ENCODE measurements around the gene GTF2F1.
"Not testable (repeated sequence)": the region's sequence is repeated elsewhere in the genome, so short reads cannot be mapped to it uniquely, and the experiment has no call there.

The GTF2F1 gene

DNA sequence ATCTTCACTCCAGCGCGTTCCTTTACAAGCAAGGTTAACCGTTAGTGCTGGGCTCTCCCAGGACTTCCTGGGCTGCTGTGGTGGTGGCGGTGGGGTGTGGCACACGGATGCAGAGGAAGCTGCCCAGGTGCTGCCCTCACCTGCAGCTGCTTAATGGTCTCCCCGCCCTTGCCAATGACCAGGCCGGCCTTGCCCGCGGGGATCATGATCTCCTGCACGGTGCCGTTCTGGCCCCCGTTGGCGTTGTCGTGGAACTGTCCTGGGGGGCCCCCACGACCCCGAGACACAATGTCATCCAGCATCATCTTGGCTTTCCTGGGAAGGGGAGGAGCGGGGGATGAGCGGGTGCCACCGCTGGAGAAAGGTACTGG, 25.6 kb upstream of the GTF2F1 start:
- no peak overlapping the region for H3K4me3 ChIP-seq (ENCODE audit: low read depth, low read length)

DNA sequence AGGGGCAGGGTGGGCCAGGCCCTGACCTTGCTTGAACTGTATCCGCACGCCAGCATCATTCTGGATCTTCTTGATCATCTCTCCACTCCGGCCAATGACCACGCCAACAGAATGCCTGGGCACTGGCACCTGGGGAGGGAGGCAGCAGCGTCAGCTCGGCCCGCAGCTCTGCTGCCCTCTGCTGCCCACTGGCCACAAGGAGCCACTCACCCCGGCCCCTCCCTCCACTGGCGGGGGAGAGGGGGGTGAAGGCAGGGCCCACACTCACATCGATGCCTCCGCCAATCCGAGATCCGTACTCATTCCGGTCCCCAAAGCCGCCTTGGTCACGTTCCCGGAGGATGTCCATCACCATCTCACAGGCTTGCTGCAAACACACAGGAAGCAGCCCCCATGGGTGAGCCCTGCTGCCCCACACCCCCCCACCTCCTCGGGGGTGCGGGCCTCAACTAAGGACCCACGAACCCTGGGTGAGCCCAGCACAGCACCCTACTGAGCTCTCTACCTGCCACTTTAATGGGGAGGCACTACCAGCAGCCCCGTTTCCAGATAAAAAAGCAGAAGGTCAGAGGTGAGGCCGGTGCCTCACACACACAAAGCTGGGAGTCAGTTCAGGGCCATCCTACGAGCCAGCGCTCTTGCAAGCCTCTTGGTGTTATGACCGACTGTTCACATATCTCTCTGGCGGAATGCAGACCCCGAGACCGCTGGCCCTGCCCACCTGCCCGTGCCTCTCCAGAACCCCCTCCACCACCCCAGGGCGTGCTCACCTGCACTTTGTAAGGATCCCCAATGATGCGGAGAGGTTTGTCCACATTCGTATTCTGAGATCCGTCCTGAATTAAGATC, 25.0 kb upstream of the GTF2F1 start:
- H3K4me3 ChIP-seq (ENCODE audit: low read depth, low read length), result no peak overlapping the region

DNA sequence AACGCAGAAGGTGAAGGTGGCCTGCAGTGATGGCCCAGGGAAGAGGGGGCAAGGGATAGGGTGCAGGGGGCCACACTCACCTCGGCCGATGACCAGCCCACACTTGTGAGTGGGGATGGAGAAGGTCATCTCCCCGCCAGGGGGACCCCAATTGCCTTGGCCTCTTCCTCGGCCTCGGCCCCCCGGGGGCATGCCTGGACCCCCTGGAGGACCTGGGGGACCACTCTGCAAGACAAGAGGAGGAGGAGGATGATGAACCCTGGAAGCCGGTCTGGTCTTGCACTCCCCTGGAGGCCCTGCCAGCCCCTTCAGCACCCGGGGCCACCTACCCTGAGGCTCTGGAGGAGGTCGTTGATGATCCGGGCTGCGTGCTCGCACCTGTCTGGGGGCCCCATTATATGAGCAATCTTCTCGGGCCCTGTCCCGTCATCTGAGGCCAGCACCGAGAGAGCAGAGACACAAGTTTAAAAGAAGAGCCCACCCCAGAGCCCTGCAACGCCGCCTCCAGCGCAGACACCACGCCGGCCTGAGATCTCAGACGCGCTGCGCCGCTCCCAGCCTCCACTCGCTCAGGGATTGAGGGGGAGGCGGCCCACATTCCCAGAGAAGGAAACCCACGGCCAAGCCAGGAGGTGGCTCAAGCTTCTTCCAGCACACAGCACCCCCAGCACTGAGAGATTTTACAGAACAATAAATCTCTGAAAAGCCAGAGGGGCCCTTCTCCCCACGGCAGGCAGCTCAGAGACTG, 23.9 kb upstream of the GTF2F1 start:
- no peak overlapping the region for H3K4me3 ChIP-seq (ENCODE audit: low read depth, low read length)

DNA sequence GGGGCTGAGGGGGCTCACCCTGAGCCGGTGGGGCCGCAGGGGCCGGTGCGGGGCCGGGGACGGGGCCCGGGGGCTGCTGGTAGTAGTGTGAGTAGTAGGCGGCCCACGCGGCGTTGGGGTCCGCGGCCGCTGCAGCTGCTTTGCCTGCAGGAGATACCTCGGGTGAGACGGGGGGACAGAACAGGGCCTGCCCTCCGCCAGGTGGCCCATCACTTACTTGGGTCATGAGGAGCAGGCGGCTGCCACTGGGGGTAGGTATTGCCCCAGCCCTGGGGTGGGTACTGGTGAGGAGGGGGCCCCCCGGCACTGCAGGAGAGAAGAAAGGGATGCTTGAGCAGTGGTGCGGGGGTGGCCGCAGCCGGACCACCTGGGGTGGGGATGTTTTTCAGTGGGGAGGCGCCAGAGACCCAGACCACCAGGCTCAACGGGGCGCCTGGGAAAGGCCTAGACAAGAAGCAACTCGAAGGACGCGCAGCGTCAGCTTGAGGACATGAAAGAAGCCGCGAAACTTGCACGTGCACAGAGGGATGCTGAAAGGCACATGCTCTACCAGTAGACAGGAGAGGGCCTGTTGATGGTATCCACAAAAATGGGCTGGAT, 22.7 kb upstream of the GTF2F1 start:
- no peak overlapping the region for H3K4me3 ChIP-seq (ENCODE audit: low read depth, low read length)

DNA sequence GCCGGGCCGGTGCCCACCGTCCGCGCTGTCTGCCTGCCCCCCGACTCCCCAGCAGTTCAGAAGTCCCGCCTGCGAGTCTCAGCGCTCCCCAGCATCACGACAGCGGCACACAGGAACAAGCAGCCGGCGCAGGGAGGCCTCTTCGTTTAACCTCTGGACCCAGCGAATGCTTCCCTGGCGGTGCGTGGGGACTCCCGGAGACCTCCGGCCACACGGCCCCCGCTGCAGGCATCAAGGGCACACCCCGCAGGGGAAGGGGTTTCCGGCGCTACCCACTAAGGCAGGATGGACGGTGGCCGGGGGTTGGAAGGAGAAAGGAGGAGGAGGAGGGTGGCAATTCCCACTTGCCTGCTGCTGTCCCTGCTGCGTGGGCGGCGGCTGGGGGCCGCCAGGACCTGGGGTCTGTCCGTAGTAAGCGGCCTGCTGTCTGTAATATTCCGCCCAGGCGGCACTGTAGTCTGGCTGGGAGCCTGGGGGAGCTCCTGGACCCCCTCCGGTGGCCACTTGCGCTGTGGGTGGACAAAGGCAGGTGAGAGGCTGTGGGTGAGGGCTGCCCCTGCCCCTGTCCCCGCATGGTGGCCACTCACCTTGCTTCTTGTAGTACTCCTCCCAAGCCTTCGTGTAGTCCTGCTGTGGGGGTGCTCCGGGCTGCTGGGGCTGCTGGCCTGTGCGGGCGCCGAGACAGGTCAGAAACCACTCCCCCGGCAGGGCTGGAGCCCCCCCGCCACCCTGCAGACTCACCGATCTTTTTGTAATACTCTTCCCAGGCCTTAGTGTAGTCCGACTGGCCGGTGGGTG, 22.0 kb upstream of the GTF2F1 start:
- no peak overlapping the region for H3K4me3 ChIP-seq (ENCODE audit: low read depth, low read length)

DNA sequence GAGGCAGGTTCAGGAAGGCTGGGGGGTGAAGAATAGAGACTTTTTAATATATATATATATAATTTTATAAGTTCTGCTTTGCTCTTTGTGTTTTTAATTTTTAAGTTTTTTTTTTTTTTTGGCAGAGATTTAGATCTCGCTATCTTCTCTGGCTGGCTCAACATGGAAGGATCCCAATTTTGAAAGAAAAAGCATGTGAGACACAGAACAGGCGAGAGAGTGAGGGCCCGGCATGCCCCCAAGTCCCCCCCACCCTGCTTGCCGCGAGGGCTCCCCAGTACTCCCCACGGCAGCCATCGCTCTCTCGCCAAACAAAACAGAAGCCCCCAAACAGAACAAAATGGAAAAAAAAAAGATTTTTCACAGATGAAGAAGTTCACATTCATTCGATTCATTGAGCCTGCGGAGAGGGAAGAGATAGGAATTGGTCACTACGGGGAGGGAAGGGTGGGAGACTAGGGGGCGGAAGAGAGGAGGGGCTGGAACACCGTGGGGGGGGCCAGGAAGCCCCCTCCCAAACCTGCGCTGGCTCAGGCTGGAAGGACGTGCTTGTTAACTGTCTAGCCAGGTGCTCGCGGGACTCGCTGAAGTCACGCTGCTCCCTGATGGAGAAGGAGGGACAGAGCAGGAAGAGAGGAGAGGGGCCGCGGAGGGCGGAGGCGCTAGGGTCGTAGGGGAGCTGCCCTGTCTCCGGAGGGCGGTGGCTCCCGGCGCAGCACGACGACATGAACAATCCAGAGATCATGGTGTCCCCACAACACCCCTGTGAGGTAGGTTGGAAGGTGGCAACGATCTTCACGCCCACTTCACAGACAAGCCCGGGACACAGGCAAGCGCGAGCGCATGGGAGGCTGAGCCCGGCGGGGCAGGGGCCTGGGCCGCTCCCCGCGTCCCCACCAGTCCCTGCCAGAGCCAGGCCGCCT, 21.0 kb upstream of the GTF2F1 start:
- H3K4me3 ChIP-seq (ENCODE audit: low read depth, low read length), result no peak overlapping the region

DNA sequence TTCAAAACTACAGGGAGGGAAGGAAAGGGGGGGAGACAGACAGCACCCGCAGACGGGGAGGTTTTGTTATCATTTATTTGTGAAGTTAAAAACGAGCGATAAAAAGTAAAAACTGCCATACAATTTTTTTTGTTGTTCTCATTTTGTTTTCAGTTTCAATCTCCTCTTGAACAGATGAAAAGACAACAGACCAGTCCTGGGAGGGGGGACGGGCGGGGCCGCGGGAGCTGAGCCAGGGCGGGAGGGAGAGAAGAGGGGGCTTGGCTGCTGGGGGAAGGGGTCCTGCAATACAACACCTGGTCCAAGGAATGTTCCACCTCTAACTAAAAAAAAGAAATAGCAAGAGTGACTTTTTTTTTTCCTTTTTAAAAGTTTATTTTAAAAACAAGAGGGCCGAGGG, 20.3 kb upstream of the GTF2F1 start:
- no peak overlapping the region for H3K4me3 ChIP-seq (ENCODE audit: low read depth, low read length)

DNA sequence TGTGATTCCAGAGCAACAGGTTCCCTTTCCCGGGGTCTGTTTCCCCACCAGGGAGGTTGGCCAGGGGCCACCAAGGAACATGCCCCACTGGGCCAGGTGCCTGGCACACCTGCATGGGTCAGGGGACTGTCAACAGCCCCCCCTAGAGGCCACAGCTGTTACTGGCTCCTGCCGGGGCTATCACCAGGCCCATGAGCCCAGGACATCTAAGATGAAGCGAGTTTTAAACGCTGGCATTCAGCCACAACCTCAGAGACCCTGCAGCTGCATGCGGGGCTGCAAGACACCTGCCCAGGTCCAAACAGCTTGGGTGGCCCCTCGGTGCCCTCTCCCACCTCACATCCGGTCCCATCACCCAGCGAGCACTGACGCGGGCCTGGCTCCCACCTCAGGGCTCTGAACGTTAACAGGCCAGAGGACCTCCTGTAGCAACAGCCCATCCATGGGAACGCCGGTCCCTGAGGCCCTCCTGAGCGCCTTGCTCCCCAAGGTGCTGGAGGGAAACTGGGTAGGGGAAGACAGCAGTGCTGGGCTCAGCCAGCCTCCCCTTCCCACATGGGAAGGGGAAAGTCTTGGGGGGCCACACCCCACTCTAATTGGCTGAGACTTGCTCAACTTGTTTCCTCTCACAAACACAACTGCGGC, 19.6 kb upstream of the GTF2F1 start:
- H3K4me3 ChIP-seq (ENCODE audit: low read depth, low read length), result no peak overlapping the region

DNA sequence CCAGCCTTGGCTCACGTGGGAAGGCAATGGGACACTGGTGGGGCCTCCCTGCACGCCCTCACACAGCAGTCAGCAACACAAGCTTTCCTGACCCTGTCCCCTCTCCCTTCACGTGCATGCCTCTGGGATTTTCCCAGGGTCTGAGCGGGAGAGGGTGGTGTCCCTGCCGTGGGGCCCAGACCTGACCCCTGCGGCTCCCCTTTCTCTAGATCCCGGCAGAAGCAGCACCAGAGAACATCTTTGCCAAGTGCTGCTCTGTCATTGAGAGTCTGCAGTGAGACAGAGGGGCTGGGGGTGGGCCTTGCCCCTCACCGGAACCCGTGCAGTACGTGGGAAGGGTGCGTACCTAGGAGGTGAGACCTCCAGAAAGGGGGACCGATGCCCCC, 19.1 kb upstream of the GTF2F1 start:
- H3K4me3 ChIP-seq (ENCODE audit: low read depth, low read length), result no peak overlapping the region

DNA sequence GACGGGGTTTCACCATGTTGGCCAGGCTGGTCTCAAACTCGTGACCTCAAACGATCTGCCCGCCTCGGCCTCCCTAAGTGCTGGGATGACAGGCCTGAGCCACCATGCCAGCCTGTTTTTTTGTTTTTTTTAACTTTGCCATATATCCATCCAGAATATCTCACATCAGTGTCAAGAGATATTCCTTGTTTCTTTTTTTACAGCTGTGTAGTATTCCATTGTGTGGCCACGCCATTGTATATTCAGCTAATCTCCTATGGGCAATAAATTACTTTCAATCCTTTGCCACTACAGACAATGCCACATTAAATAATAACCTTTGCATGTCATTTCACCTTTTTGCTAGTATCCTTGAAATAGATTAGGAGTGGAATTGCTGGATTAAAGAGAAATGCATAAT, 16.4 kb upstream of the GTF2F1 start:
- H3K4me3 ChIP-seq (ENCODE audit: low read depth, low read length), result no peak overlapping the region

DNA sequence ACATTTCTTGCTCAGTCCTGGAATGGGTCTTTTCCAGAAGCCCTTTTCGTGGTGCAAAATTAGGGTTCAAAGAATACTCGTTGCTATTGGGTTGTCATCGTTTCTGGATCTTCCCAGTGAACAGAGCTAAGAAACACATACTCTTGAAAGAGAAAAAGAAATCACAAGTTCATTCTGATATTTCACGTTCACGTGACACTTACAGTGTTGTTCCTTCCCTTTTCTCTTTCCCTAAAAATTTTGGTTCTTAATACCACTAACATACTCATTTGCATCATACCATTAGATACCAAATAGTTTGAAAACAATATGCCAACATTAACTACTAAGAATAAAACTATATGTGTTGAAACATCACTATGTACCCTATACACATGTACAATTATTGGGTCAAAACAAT, 13.4 kb upstream of the GTF2F1 start:
- no peak overlapping the region for H3K4me3 ChIP-seq (ENCODE audit: low read depth, low read length)

DNA sequence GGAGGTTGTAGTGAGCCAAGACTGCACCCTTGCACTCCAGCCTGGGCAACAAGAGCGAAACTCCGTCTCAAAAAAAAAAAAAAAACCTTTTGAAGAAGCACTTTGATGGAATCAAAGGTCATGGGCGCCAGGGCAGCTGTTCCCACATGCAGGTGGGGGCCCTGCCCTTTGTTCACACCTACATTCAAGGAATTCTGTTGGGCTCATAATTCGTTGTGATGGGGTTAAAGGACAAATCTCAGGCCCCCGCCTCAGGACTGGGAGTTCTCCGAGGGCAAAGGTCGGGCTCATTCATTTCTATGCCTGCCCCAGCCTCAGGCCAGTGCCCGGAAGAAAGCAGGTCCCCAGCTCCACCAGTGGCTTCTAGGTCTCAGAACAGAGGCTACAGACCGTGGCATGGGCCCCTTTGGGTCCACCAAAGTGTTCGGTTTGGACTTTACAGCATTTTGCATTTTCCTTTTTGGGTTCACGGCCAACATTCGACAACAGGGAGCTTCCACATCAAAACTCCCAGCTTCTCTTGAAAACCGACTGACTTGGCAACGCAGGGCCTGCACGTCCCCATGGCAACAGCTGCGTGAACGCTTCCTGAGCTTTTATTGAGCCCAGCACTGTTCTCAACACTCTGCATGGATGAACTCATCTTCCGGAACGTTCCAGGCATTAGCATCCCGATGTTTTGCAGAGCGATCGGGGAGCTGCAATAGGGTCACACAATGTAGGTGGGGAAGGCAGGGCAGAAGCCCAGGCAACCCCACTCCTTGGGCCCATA, 10.1 kb upstream of the GTF2F1 start:
- no peak overlapping the region for H3K4me3 ChIP-seq (ENCODE audit: low read depth, low read length)

DNA sequence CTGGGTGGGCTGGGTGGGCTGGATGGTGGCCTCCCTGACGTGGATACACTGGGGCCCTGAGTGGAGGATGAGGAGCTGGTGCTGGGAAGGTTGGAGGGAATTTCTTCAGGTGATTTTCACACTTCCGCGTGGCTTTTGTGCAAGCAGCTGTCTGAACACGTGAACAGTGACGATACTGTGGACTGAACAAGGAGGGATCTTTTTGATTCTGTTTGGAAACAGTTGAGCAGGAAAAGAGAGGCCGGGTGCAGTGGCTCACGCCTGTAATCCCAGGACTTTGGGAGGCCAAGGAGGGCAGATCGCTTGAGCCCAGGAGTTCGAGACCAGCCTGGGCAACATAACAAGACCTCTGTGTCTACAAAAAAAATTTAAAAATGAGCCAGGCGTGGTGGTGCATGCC, 9.1 kb upstream of the GTF2F1 start:
- no peak overlapping the region for H3K4me3 ChIP-seq (ENCODE audit: low read depth, low read length)

DNA sequence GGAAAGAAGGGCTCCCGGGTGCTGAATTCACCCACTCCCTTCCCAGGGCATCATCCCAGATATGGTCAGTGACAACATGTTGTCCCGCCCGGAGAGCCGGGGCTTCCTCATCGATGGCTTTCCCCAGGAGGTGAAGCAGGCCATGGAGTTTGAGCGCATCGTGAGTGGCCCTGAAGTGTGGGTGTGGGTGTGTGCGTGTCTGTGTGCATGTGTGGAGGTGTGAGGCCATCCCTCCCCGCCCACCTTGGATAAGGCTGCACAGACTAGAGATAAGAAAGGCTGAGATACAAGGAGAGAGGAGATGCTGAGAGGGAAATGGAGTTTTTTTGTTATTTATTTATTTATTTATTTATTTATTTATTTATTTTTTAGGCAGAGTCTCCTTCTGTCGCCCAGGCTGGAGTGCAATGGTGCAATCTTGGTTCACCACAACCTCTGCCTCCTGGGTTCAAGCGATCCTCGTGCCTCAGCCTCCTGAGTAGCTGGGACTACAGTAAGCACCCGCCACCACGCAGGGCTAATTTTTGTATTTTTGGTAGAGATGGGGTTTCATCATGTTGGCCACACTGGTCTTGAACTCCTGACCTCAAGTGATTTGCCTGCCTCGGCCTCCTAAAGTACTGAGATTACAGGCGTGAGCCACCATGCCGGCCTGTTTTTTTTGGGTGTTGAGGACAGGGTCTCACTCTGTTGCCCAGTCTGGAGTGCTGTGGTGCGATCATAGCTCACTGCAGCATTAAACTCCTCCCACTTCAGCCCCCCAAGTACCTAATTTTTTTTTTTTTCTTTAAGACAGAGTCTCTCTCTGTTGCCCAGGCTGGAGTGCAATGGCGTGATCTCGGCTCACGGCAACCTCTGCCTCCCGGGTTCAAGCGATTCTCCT, 7.3 kb upstream of the GTF2F1 start:
- not testable (repeated sequence) for H3K4me3 ChIP-seq (ENCODE audit: low read depth, low read length)

DNA sequence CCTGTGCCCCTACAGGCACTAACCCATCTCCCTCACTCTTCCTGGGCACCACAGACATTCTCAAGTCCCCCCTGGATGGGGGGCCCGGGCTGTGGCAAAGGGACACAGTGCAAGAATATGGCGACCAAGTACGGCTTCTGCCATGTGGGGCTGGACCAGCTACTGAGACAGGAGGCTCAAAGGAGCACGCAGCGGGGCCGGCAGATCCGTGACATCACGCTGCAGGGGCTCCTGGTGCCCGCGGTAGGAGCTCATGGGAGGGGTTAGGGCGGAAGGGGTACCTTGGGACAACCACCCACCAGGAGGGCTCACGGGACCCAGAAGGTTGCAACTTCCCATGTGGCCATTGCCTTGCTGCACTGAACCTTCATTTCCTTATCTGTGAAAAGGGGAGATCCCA, 3.3 kb upstream of the GTF2F1 start:
- no peak overlapping the region for H3K4me3 ChIP-seq (ENCODE audit: low read depth, low read length)

DNA sequence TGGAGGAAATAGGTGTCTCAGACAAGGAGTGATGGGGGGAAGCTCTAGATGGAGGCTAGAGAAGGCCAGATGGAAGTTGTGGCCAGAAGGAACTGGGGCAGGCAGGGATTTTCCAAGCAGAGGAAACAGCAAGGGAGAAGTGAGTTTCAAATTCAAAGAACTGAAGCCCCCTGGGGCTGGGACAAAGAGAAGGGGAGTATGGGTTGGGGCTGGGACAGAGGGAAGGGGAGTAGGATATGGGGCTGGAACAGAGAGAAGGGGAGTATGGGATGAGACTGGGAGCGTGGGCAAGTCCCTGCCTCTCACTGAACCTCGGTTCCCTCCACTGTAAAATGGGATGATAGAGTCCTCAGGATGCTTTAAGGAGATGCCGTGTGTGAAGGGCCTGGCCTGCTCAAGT, 1.9 kb upstream of the GTF2F1 start:
- H3K4me3 ChIP-seq (ENCODE audit: low read depth, low read length), result no peak overlapping the region

DNA sequence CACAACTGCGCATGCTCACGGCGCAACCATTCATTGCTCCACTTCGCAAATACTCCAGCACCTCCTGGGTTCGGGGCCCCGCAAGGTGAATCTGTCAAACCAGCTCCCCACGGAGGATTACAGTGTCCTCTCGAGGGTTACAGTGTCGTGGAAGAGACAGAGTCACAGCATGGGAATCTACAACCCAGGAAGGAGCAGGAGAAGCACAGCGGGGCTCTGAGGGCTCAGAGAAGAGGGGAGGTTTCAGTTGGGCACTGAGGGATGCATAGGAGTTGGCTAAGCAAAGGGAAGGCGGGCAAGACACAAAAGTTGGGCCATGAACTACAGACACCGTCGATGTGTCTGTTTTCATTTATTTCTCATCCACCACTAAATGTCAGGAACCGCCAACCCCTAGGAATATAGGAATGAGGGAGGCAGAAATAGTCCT, 1.0 kb upstream of the GTF2F1 start:
- H3K4me3 ChIP-seq (ENCODE audit: low read depth, low read length), result peak overlapping the region; percentile 94

Data from iPS-11a (cell line).